RCC 7860 (cell line): ENCODE results near the gene IFNA16.
"Not testable (repeated sequence)": the region's sequence is repeated elsewhere in the genome, so short reads cannot be mapped to it uniquely, and the experiment has no call there.

Experiments used
- DNase-seq: peaks from one replicate; pipeline ENCODE4 v3.0.0-alpha.2; 2015; ENCODE audit warnings: low spot score
- FAIRE-seq: peaks from 2 replicates; lab custom pipeline; 2012; peaks lifted over from hg19 to GRCh38; lab: Jason Lieb, UNC

IFNA16 gene

DNA sequence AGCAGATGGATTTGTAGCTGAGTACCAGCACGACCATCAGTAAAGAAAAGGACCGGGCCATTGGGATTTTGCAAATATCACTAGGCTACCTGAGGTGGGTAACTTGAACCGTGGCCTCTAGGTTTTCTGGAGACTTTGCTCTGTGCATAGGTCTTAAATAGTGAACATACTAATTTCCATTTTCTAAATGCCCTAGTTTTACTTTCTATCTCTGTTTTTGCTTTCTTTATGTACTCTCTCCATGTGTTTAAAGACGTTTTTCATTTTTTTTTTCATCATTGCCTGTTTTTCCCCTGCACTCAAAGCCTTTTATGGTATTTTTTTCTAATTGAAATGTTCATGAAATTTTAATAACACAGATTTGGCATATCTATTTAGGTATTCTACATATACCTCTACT, 15.0 kb downstream of the IFNA16 start, which contains the start of gene IFNA7:
TSS of gene IFNA7 (minus strand) at position 101 of the 400 bp plus-strand sequence. CDS start at position 61, 40 bp downstream.
- FAIRE-seq, DNase-seq: not testable (repeated sequence)

- FAIRE-seq, DNase-seq: not testable (repeated sequence)
Measured at GRCh38 chr9:21194867-21195776, 22.0 kb downstream of the IFNA16 start.

DNA sequence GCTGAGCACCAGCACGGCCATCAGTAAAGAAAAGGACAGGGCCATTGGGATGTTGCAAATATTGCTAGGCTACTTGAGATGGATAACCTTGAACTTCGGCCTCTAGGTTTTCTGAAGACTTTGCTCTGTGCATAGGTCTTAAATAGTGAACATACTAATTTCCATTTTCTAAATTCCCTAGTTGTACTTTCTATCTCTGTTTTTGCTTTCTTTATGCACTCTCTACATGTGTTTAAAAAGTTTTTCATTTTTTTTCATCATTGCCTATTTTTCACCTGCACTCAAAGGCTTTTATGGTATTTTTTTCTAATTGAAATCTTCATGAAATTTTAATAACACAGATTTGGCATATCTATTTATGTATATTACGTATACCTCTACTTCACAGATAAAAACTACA, 29.6 kb downstream of the IFNA16 start, which contains the start of gene IFNA4:
TSS of gene IFNA4 (minus strand) at position 101 of the 400 bp plus-strand sequence. CDS start at position 45, 56 bp downstream.
- not testable (repeated sequence) for FAIRE-seq, DNase-seq

- not testable (repeated sequence) for FAIRE-seq, DNase-seq
Measured at GRCh38 chr9:21182810-21183736, 34.0 kb downstream of the IFNA16 start.

DNA sequence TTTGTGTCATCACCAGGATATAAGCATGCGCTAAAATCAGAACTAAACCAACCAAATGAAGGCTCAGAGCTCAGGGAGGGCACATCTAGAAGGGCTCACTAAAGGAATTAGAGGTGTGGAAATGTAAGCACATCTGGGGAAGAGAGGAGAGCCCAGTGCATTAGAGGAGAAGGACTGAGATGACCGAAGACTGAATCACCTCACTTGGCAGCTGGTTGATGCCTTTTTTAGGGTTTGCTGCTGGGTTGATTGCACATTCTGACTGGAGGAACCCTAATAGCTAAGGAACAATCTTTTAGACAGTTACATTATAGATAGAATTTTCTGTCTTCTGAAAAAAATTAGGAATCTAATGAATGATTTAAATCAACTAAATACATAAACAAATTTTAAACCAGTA, 42.4 kb downstream of the IFNA16 start:
- DNase-seq (no peak), FAIRE-seq (no peak)

DNA sequence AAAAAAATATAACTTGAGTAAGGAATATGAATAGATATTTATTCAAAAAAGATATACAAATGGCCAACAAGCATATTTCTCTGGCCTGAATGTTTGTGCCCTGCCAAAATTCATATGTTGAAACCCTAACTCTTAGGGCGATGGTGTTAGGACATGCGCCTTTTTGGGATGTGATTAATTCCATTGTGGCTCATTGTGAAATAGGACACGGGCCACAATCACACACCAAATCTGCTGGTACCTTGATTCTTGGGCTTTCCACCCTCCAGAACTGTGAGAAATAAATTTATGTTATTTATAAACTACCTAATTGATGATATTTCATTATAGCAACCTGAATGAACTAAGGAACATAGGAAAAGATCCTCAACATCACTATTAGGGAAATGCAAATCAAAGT, 45.0 kb downstream of the IFNA16 start:
- DNase-seq (no peak), FAIRE-seq (no peak)

GRCh38 chr9:21171351-21171750, 45.8 kb downstream of the IFNA16 start:
- no peak for FAIRE-seq
- no peak for DNase-seq

GRCh38 chr9:21166560-21166959, 50.6 kb downstream of the IFNA16 start, which contains the start of gene IFNA21:
IFNA21 (minus strand) TSS chr9:21166660; CDS start chr9:21166612, 48 bp downstream.
- not testable (repeated sequence) for FAIRE-seq, DNase-seq
